ENCODE measurements around the gene CLIC5.

Gene CLIC5

GRCh38 chr6:45892196-45892595, 123.5 kb downstream of the CLIC5 start:
- no peak for TF ChIP-seq Cebpa-rat (IDR thresholded peaks at IDR 0.05)
- no peaks in the 10 kb centered on the region for H3K9me3 ChIP-seq
- no peaks in the 10 kb centered on the region for H3K27me3 ChIP-seq
- no peaks in the 10 kb centered on the region for H3K36me3 ChIP-seq
- no peak overlapping the region for H3K4me2 ChIP-seq
- H4K20me1 ChIP-seq = no peaks in the 10 kb centered on the region
- H3K27ac ChIP-seq = no peak overlapping the region
- no peak overlapping the region for H3K4me3 ChIP-seq
- H3K9ac ChIP-seq = no peak overlapping the region
- H3K4me1 ChIP-seq = peaks cover 5% of the 10 kb centered on the region

- no peak overlapping the region for H3K4me2 ChIP-seq
- no peaks in the 10 kb centered on the region for H3K9me3 ChIP-seq
- H3K4me3 ChIP-seq = no peak overlapping the region
- no peaks in the 10 kb centered on the region for H3K36me3 ChIP-seq
- no peak overlapping the region for H3K27ac ChIP-seq
- no peaks in the 10 kb centered on the region for H4K20me1 ChIP-seq
- TF ChIP-seq Cebpa-rat (IDR thresholded peaks at IDR 0.05) = no peak
- no peaks in the 10 kb centered on the region for H3K4me1 ChIP-seq
- H3K9ac ChIP-seq = no peak overlapping the region
- H3K27me3 ChIP-seq = no peaks in the 10 kb centered on the region
These were observed 128.9 kb downstream of the CLIC5 start for GRCh38 chr6:45886776-45887175.

DNA sequence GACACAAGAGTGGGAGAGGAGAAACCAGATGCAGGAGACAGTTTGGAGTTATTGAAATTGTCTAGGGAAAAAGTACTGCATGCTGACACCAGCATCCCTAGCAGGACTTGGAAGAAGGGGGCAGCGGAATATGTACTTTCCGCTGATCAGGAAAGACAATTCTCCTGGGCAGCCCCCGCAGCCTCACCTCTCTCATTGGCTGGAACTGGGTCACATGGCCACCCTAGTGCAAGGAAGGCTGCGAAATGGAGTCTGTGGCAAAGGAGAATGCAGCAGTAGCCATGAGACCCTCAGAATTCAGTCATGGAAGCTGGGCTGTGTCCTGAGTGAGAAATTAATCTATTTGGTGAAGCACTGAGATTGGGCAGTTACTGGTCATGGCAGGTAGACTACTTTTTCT, 131.3 kb downstream of the CLIC5 start:
- no peak for TF ChIP-seq Cebpa-rat (IDR thresholded peaks at IDR 0.05)
- Histone ChIP-seq H3K27ac (no peak overlapping the region), H3K9me3 (no peaks in the 10 kb centered on the region), H3K36me3 (no peaks in the 10 kb centered on the region), H3K9ac (no peak overlapping the region), H3K4me3 (no peak overlapping the region), H3K27me3 (no peaks in the 10 kb centered on the region), H3K4me2 (no peak overlapping the region), H3K4me1 (no peaks in the 10 kb centered on the region), H4K20me1 (no peaks in the 10 kb centered on the region)

DNA sequence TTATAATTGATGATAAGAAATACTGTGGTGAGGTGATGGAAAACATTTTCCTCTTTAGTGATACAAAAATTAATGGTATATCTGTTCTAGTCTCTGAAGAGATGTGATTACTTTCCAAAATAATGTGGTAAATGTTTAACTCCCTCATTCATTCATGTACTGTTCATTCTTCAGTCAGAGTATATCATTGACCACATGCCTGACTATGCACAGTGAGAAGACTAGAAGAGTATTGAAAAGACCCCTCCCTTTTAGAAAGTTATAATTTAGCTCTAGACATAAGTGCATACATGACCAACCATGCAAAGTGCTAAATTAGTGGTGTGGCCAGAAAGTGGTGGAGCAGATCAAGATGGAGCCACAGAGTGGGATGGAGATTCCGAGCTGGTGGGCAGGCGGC, 133.0 kb downstream of the CLIC5 start:
- H4K20me1 ChIP-seq = no peaks in the 10 kb centered on the region
- H3K9me3 ChIP-seq = no peaks in the 10 kb centered on the region

GRCh38 chr6:45881705-45882467, 133.8 kb downstream of the CLIC5 start:
- H3K9ac ChIP-seq = no peak overlapping the region
- H3K27ac ChIP-seq = no peak overlapping the region
- H3K36me3 ChIP-seq = no peaks in the 10 kb centered on the region
- no peaks in the 10 kb centered on the region for H3K27me3 ChIP-seq
- no peaks in the 10 kb centered on the region for H3K4me1 ChIP-seq
- H3K9me3 ChIP-seq = no peaks in the 10 kb centered on the region
- no peak overlapping the region for H3K4me2 ChIP-seq
- H4K20me1 ChIP-seq = no peaks in the 10 kb centered on the region
- TF ChIP-seq Cebpa-rat (IDR thresholded peaks at IDR 0.05) = no peak
- no peak overlapping the region for H3K4me3 ChIP-seq

More for the DNA sequence above, 133.0 kb downstream of the CLIC5 start:
- Histone ChIP-seq H3K4me2 (no peak overlapping the region), H3K9ac (no peak overlapping the region), H3K4me3 (no peak overlapping the region), H3K4me1 (no peaks in the 10 kb centered on the region), H3K27me3 (no peaks in the 10 kb centered on the region), H3K36me3 (no peaks in the 10 kb centered on the region), H3K27ac (no peak overlapping the region)
- TF ChIP-seq Cebpa-rat (IDR thresholded peaks at IDR 0.05) = no peak

- H3K4me1 ChIP-seq = no peaks in the 10 kb centered on the region
- no peak overlapping the region for H3K27ac ChIP-seq
- H3K9me3 ChIP-seq = no peaks in the 10 kb centered on the region
- H3K4me2 ChIP-seq = no peak overlapping the region
- no peak overlapping the region for H3K9ac ChIP-seq
- H4K20me1 ChIP-seq = no peaks in the 10 kb centered on the region
- no peak overlapping the region for H3K4me3 ChIP-seq
- H3K27me3 ChIP-seq = no peaks in the 10 kb centered on the region
- no peak for TF ChIP-seq Cebpa-rat (IDR thresholded peaks at IDR 0.05)
- H3K36me3 ChIP-seq = no peaks in the 10 kb centered on the region
These were observed 135.0 kb downstream of the CLIC5 start for GRCh38 chr6:45880676-45881075.

DNA sequence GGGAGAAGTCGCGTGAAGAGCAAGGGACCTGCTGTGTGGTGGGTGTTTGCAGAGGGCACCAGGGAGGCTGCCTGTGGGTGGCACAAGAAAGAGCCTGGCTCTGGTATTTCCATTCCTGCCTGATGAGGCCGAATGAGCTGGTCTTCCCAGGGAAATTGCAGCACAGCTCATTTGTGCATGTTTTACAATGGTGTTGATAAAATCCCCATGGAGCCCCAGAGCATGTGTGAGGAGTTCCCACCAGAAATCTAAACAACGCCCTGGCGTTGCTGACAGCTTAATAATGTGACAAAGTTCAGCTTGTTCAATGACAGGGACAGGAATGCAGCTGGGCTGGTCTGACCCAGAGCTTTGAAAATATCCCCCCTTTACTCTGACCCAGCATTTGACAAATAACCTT, 135.5 kb downstream of the CLIC5 start:
- no peaks in the 10 kb centered on the region for H3K36me3 ChIP-seq
- TF ChIP-seq Cebpa-rat (IDR thresholded peaks at IDR 0.05) = no peak
- H3K4me2 ChIP-seq = no peak overlapping the region
- no peaks in the 10 kb centered on the region for H3K9me3 ChIP-seq
- no peaks in the 10 kb centered on the region for H3K4me1 ChIP-seq
- no peak overlapping the region for H3K9ac ChIP-seq
- no peak overlapping the region for H3K4me3 ChIP-seq
- no peaks in the 10 kb centered on the region for H3K27me3 ChIP-seq
- H3K27ac ChIP-seq = no peak overlapping the region
- no peaks in the 10 kb centered on the region for H4K20me1 ChIP-seq

DNA sequence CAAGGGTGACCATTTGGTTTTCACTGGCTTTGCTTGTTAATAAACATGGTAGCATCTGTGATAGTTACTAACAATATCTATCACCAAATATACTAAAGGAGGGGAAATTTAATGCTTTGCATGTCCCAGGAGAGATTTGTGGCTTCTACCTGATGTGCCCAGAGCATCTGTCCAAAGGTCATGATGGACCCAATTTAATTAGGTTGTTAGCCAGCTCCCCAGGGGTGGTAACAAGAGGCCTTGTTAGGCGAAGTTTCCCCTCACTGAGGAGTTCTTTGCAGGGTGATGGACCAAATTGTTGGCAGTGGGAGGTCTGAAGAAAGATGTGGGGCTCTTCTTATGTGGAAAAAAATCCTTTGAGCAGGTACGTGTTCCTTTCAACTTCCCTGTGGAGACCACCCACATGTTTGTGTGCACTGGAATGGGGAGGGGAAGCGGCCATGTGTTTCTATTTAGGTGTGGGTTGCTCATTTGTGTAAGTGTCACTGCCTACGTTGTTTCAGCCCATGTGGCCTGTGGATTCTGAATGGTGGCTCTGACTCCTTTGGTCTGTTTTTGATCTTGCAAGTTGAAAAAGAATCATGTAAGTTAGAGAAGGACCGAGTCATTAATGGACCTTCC, 137.6 kb downstream of the CLIC5 start:
- Histone ChIP-seq H3K27me3 (no peaks in the 10 kb centered on the region), H3K4me3 (no peak overlapping the region), H3K4me1 (no peaks in the 10 kb centered on the region), H3K9ac (no peak overlapping the region), H4K20me1 (no peaks in the 10 kb centered on the region), H3K9me3 (no peaks in the 10 kb centered on the region), H3K36me3 (no peaks in the 10 kb centered on the region), H3K4me2 (no peak overlapping the region), H3K27ac (no peak overlapping the region)
- TF ChIP-seq Cebpa-rat (IDR thresholded peaks at IDR 0.05) = no peak

- Histone ChIP-seq H3K27ac (no peak overlapping the region), H3K4me1 (no peaks in the 10 kb centered on the region), H4K20me1 (no peaks in the 10 kb centered on the region), H3K27me3 (no peaks in the 10 kb centered on the region), H3K4me2 (no peak overlapping the region), H3K36me3 (no peaks in the 10 kb centered on the region), H3K9ac (no peak overlapping the region), H3K4me3 (no peak overlapping the region), H3K9me3 (no peaks in the 10 kb centered on the region)
- TF ChIP-seq Cebpa-rat (IDR thresholded peaks at IDR 0.05) = no peak
These were observed 142.8 kb downstream of the CLIC5 start for GRCh38 chr6:45872827-45873365.

- H3K4me1 ChIP-seq = no peaks in the 10 kb centered on the region
- no peaks in the 10 kb centered on the region for H3K9me3 ChIP-seq
- no peaks in the 10 kb centered on the region for H3K27me3 ChIP-seq
- no peak overlapping the region for H3K4me2 ChIP-seq
- H3K9ac ChIP-seq = no peak overlapping the region
- no peak overlapping the region for H3K27ac ChIP-seq
- no peak for TF ChIP-seq Cebpa-rat (IDR thresholded peaks at IDR 0.05)
- H3K36me3 ChIP-seq = no peaks in the 10 kb centered on the region
- H3K4me3 ChIP-seq = no peak overlapping the region
- no peaks in the 10 kb centered on the region for H4K20me1 ChIP-seq
These were observed 145.1 kb downstream of the CLIC5 start for GRCh38 chr6:45870531-45870930.
